Stimulated activated CD4-positive, alpha-beta T cell treated with anti-CD3 and anti-CD28 coated beads, TNF-alpha, amount 100 ng/mL, for 24 hours (primary cell): Measurements from ENCODE around the gene REV3L.
"Not testable (repeated sequence)": the region's sequence is repeated elsewhere in the genome, so short reads cannot be mapped to it uniquely, and the experiment has no call there.

Experiments
- DNase-seq, 3 experiments: peaks; one replicate each; pipeline ENCODE4 v3.0.0-alpha.2; 2020; ENCODE audit warnings: low read depth in 3 of 3

REV3L gene

GRCh38 chr6:111482959-111483735 lies at the start of gene REV3L:
Gene REV3L (minus strand): TSS chr6:111483218. CDS start chr6:111482888, 330 bp downstream.
- DNase-seq, result peak; percentile 76 to 91 (median 85)

- no peak for DNase-seq
These were observed 48.2 kb upstream of the REV3L start for GRCh38 chr6:111531185-111531584.

GRCh38 chr6:111530667-111531066 lies 47.6 kb upstream of the REV3L start:
- DNase-seq, result no peak

- DNase-seq, result no peak
These were observed 47.2 kb upstream of the REV3L start for GRCh38 chr6:111530218-111530617.

GRCh38 chr6:111527367-111527766 lies 44.3 kb upstream of the REV3L start:
- no peak for DNase-seq

GRCh38 chr6:111524735-111525134 lies 41.7 kb upstream of the REV3L start:
- DNase-seq, result no peak

- DNase-seq, result no peak
These were observed 41.2 kb upstream of the REV3L start for GRCh38 chr6:111524252-111524651.

GRCh38 chr6:111523484-111524167 lies 40.6 kb upstream of the REV3L start:
- no peak for DNase-seq

- DNase-seq, result no peak
These were observed 39.5 kb upstream of the REV3L start for GRCh38 chr6:111522393-111523020.

GRCh38 chr6:111521497-111522270 lies 38.7 kb upstream of the REV3L start:
- DNase-seq, result no peak

- no peak for DNase-seq
These were observed 37.5 kb upstream of the REV3L start for GRCh38 chr6:111520524-111520923.

GRCh38 chr6:111517965-111518364 lies 34.9 kb upstream of the REV3L start:
- no peak for DNase-seq

- DNase-seq, result no peak
These were observed 32.2 kb upstream of the REV3L start for GRCh38 chr6:111515259-111515658.

- DNase-seq, result not testable (repeated sequence)
These were observed 31.5 kb upstream of the REV3L start for GRCh38 chr6:111514531-111514930.

GRCh38 chr6:111507219-111507618 lies 24.2 kb upstream of the REV3L start:
- not testable (repeated sequence) for DNase-seq

- DNase-seq, result not testable (repeated sequence)
These were observed 22.5 kb upstream of the REV3L start for GRCh38 chr6:111505498-111505897.

- DNase-seq, result no peak
These were observed 20.6 kb upstream of the REV3L start for GRCh38 chr6:111503660-111504059.

GRCh38 chr6:111503194-111503593 lies 20.2 kb upstream of the REV3L start:
- DNase-seq, result no peak

GRCh38 chr6:111502154-111502553 lies 19.1 kb upstream of the REV3L start:
- no peak for DNase-seq

GRCh38 chr6:111499269-111499793 lies 16.3 kb upstream of the REV3L start:
- no peak for DNase-seq

GRCh38 chr6:111494951-111495635 lies 12.1 kb upstream of the REV3L start:
- DNase-seq, result no peak
